HG02642 (cell line): ENCODE results near the gene ARID1B.

ENCODE experiments used
- ATAC-seq: cut with Tn5 transposase; IDR thresholded peaks from one replicate; pipeline ENCODE4 v1.9.1; 2021; ENCODE audit warnings: mild to moderate bottlenecking; ENCODE audit not compliant: unreplicated experiment, poor library complexity

Gene ARID1B

GRCh38 chr6:157005940-157006339 lies 228.8 kb downstream of the ARID1B start:
- ATAC-seq = no peak

DNA sequence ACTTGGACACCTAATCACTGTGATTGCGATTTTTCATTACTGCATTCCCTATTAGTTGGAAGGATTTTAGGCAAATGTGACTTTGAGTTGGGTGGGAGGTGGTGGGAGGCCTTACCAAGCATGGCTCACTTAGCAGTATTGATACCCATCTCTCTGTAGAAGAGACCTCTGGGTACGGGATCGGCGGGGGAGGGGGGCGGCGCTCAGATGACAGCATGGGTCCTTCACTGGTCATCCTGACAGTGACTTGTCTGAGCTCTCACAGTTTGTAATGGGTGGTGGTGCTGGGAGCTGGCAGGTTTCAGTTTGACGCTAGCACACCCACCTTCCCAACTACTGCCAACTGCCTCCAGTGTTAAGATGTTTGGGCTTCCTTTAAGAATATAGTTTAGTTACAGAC lies 231.4 kb downstream of the ARID1B start:
- no peak for ATAC-seq

- no peak for ATAC-seq
Measured at GRCh38 chr6:157012355-157012754, 235.2 kb downstream of the ARID1B start.

DNA sequence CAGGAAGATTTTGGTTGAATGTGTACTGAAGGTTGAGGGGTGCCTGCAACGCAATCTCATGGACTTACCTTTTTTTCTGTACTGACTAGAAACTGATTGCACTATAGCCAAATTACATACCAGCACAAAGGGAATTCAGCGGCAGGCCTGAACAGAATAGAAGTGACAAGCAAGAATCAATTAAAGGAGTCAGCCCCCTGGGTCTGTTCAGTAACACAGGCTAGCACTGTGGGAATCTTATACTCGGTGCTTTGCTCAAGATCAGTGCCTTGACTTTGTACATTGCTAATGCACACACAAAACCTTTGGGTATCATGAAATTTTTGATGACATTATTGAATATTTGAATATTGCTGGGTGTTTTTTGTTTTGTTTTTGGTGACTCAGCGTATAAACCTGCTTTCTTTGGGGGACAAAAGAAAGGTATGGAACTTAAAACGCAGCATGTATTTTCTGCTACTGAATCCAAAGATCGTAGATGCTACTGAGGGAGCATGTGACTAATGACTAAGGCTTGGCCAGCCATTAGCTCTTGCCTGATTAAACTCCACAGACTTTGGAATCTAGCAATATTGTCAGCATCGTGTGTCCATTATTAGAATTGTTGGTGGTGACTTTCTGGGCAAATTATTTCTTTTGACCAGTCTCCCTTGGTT lies 236.6 kb downstream of the ARID1B start:
- no peak for ATAC-seq

GRCh38 chr6:157014871-157015270 lies 237.7 kb downstream of the ARID1B start:
- ATAC-seq = no peak

DNA sequence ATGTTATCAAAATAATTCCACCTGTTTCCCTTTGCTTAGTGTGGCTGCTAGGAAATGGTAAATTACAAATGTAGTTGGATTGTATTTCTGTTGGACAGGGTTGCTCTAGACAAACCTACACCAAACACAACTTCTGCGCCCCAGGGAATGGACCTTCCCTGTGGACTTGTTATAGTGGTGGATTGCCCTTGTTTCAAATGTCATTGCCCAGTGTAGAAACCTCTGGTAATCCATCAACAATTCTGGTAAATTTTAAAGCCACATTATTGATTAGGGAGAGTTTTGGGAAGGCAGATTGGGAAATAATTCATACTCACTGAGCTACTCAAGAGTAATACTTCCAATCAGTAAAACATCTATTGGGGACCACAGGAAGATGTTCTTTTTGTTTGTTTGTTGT lies 239.8 kb downstream of the ARID1B start:
- ATAC-seq = no peak

DNA sequence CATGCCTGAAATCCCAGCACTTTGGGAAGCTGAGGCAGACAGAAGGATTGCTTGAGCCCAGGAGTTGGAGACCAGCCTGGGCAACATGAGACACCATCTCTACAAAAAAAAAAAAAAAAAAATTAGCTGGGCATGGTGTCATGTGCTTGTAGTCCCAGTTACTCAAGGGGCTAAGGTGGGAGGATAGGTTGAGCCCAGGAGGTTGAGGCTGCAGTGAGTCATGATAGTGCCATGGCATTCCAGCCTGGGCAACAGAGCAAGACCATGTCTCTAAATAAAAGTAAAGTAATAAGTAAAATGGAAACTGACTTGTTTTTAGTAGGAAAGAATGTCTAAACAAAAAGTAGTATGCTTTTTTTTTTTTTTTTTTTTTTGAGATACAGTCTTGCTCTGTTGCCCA lies 240.7 kb downstream of the ARID1B start:
- no peak for ATAC-seq

- ATAC-seq = no peak
Measured at GRCh38 chr6:157019115-157019641, 242.0 kb downstream of the ARID1B start.

GRCh38 chr6:157019733-157020132 lies 242.6 kb downstream of the ARID1B start:
- no peak for ATAC-seq

DNA sequence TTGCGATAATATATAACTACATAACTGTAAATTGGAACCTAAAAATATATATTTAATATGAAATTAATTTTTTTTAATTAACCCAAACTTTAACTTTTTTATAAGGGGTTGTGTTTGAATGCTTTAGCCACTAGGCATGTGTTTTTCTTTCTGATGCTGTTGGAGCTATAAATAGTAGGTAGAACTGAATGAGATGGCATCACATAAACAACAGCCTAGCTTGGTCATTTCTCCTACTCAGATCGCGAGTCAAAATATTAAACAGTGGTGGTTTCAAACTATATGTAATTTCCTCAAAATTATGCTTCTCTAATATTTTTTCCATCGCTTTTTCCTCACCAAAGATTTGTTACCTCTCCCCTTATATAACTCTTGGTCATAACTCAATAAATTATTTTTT lies 243.2 kb downstream of the ARID1B start:
- no peak for ATAC-seq

DNA sequence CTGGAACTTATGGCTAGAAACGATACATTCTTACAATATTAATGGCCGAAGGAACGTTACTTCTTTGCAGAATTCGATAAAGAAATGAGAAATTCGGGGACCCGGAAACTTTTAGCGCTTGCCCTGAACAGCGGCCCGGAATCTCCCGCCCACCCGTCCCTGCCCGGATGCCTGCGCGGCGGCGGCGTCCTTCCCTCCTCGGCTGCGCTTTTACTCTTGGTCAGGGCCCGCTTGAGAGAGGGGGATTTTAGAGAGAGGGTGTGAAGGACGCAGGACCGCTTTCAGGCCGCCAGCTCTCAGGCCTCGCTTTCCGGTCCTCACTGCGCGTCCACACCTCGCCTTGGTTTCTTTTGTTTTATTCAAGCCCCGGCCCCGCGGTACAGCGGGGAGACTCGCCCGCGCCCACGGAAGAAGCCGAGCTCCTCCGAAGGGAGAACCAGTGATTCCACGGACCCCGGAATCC lies 243.7 kb downstream of the ARID1B start:
- ATAC-seq = peak; percentile 40

- ATAC-seq = peak; percentile 86
Measured at GRCh38 chr6:157021344-157021992, 244.3 kb downstream of the ARID1B start.

GRCh38 chr6:157021993-157022740 lies 245.0 kb downstream of the ARID1B start:
- ATAC-seq = peak; percentile 64

- ATAC-seq = no peak
Measured at GRCh38 chr6:157023958-157024357, 246.8 kb downstream of the ARID1B start.

GRCh38 chr6:157024745-157025144 lies 247.6 kb downstream of the ARID1B start:
- no peak for ATAC-seq

GRCh38 chr6:157025437-157025836 lies 248.3 kb downstream of the ARID1B start:
- ATAC-seq = no peak

- peak; percentile 68 for ATAC-seq
Measured at GRCh38 chr6:157029980-157030690, 253.0 kb downstream of the ARID1B start.

DNA sequence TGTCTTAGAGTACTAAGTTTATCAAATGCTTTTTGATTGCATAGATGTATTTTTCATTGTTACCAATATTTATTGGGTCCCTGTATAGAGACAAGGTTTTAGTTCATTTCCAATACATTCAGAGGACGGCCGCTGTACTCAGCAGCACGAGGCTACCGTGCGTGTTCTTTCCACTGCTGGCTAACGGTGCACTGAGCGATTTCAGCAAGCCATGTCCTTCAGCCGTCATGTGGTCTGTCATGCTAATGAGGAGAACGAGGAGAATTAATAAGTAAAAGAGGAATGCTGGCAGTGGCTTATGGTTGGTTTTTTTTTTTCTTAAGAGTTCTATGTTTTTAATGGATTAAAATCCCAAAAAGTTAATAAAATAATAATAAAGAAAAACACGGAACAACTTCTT lies 253.6 kb downstream of the ARID1B start:
- ATAC-seq = no peak

- no peak for ATAC-seq
Measured at GRCh38 chr6:157032923-157033322, 255.7 kb downstream of the ARID1B start.

DNA sequence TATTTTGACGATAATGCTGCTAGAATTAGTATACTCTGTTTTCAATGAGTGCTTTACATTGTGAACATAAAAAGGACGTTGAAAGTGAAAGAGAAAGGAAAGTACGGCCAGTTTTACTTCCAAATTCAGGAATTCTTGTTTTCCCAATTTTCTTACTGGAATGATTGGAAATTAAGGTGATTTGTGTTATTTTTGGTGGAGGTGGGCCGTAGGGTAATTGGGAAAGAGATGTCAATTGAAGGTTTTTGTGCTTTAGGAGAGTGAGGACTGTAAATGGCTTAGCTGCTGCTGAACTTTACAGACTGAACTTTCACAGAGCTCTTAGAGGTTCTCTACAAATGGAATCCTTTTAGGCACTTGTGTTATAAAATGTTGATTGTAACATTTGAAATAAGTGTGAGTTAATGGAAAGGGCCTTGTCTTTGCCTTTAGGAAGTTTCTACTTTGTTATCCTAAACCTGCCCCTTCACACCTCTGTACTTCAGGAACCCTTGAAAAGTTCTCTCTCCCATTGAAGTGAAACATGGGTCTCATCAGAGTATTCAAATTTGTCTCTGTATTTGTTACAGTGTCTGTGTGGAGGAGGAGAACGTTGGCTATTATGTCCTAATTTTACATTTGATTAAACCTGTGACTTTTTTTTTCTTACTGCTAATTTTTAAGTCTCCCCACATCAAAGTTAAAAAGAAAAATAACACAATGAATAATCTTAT lies 256.4 kb downstream of the ARID1B start:
- peak; percentile 41 for ATAC-seq
